Endothelial cell of umbilical vein (primary cell): Measurements from ENCODE around the gene ABHD4. TPM values are rescaled to one million over a fixed set of nuclear protein-coding genes. Genes with fewer than 3 reads are reported as not detected.

Source experiments
- BruUV-seq: library from RNA; stranded (reverse); fragments of 400-500 nt; replicated peaks from 2 replicates; lab custom pipeline; 2021; lab: Mats Ljungman, UMichigan
- CTCF ChIA-PET: fragments of 300-600, 350-600 bp; sonication (Branson Sonifier 250); formaldehyde crosslinking; loops from one replicate; lab custom pipeline; 2021; ENCODE audit warnings: antibody characterized with exemption, inconsistent platforms; lab: Charles Lee
- POLR2A ChIA-PET: fragments of 300-600, 350-600 bp; sonication (Branson Sonifier 250); formaldehyde crosslinking; loops from one replicate; lab custom pipeline; 2021; ENCODE audit warnings: antibody characterized with exemption, inconsistent platforms; lab: Charles Lee
- DNase-seq: peaks from one replicate; pipeline ENCODE4 v3.0.0-alpha.2; 2011; ENCODE audit warnings: low read depth, low spot score
- FAIRE-seq: peaks from 2 replicates; lab custom pipeline; 2011; peaks lifted over from hg19 to GRCh38; lab: Jason Lieb, UNC
- H2AFZ ChIP-seq: 2 replicates; pipeline ENCODE4 v1.6.0; 2012; ENCODE audit warnings: low read depth, low read length, control low read depth, inconsistent platforms
- H3K27ac ChIP-seq: 2 replicates; pipeline ENCODE4 v1.5.1; 2011; ENCODE audit warnings: low read depth, mild to moderate bottlenecking, control low read depth, low read length, moderate library complexity; ENCODE audit not compliant: insufficient read depth
- H3K27me3 ChIP-seq, 2 experiments: 2 replicates each; pipeline versions ENCODE4 v1.6.0 to v1.6.1; 2011; ENCODE audit warnings: low read length in 2 of 2, mixed read lengths in 1 of 2; ENCODE audit not compliant: control insufficient read depth in 2 of 2, insufficient read depth in 2 of 2
- H3K36me3 ChIP-seq, 2 experiments: 2 replicates in 1 of 2; 3 replicates in 1 of 2; pipeline ENCODE4 v1.5.1; 2011; ENCODE audit warnings: low read length in 2 of 2, mild to moderate bottlenecking in 1 of 2, moderate library complexity in 1 of 2; ENCODE audit not compliant: control insufficient read depth in 2 of 2, insufficient read depth in 2 of 2; ENCODE audit errors: extremely low read depth in 1 of 2
- H3K4me1 ChIP-seq: 3 replicates; pipeline ENCODE4 v1.5.1; 2011; ENCODE audit warnings: mild to moderate bottlenecking, low read length; ENCODE audit not compliant: control insufficient read depth, insufficient read depth; ENCODE audit errors: extremely low read depth
- H3K4me2 ChIP-seq: 2 replicates; pipeline ENCODE4 v1.6.1; 2011; ENCODE audit warnings: low read length, control low read depth, mixed read lengths; ENCODE audit not compliant: insufficient read depth
- H3K4me3 ChIP-seq, 3 experiments: fragments of 200-600 bp in 1 of 3; sonication (generic), shearing (Covaris generic) in 1 of 3; replicated peaks in 1 of 3; 2 replicates each; pipeline ENCODE4 v1.5.1; 2011 to 2016; ENCODE audit warnings: control low read depth in 3 of 3, low read length in 3 of 3, mild to moderate bottlenecking in 2 of 3, inconsistent platforms in 1 of 3, low read depth in 1 of 3, moderate library complexity in 1 of 3; ENCODE audit not compliant: insufficient read depth in 1 of 3
- H3K79me2 ChIP-seq: 2 replicates; pipeline ENCODE4 v1.6.0; 2012; ENCODE audit warnings: low read length, inconsistent platforms; ENCODE audit not compliant: control insufficient read depth, insufficient read depth
- H3K9ac ChIP-seq: replicated peaks from 2 replicates; pipeline ENCODE3; 2011; ENCODE audit warnings: low read length, control low read depth; ENCODE audit not compliant: insufficient read depth; ENCODE audit errors: extremely low read depth
- H3K9me1 ChIP-seq: replicated peaks from 3 replicates; pipeline ENCODE4 v1.6.0; 2011; ENCODE audit warnings: mild to moderate bottlenecking, low read length; ENCODE audit not compliant: control insufficient read depth, insufficient read depth; ENCODE audit errors: extremely low read depth
- H3K9me3 ChIP-seq: replicated peaks from 2 replicates; pipeline ENCODE4 v1.5.1; 2012; ENCODE audit warnings: low read length, inconsistent platforms; ENCODE audit not compliant: control insufficient read depth, insufficient read depth
- H4K20me1 ChIP-seq: replicated peaks from 2 replicates; pipeline ENCODE3; 2011; ENCODE audit warnings: mild to moderate bottlenecking, low read length; ENCODE audit not compliant: control insufficient read depth, insufficient read depth; ENCODE audit errors: extremely low read depth
- EZH2 ChIP-seq: IDR thresholded peaks from 2 replicates; pipeline ENCODE4 v1.6.1; 2012; ENCODE audit warnings: borderline replicate concordance, low read depth, mild to moderate bottlenecking, moderate library complexity, low read length, inconsistent platforms; ENCODE audit not compliant: severe bottlenecking
- FOS ChIP-seq: IDR thresholded peaks from 2 replicates; pipeline ENCODE4 v1.6.1; 2011; ENCODE audit warnings: mild to moderate bottlenecking, low read length, moderate library complexity, borderline replicate concordance; ENCODE audit not compliant: insufficient read depth
- GATA2 ChIP-seq: IDR thresholded peaks from 2 replicates; pipeline ENCODE4 v1.7.0; 2011; ENCODE audit warnings: low read depth, mild to moderate bottlenecking, moderate library complexity, mixed read lengths, low read length; ENCODE audit not compliant: insufficient read length, insufficient read depth
- JUN ChIP-seq: IDR thresholded peaks from 2 replicates; pipeline ENCODE4 v1.6.1; 2011; ENCODE audit warnings: borderline replicate concordance, low read depth; ENCODE audit not compliant: insufficient read length, insufficient read depth
- MYC ChIP-seq: IDR thresholded peaks from one replicate; pipeline ENCODE4 v1.6.1; 2011; ENCODE audit warnings: mild to moderate bottlenecking, low read depth, low read length
- POLR2A ChIP-seq: IDR thresholded peaks from 2 replicates; pipeline ENCODE4 v1.6.1; 2012; ENCODE audit warnings: low read depth, mild to moderate bottlenecking, control low read depth, low read length
- POLR2AphosphoS5 ChIP-seq: IDR thresholded peaks from 2 replicates; pipeline ENCODE4 v1.6.1; 2012; ENCODE audit warnings: low read depth, mild to moderate bottlenecking, control low read depth, low read length, moderate library complexity; ENCODE audit not compliant: insufficient read depth
- dilution Hi-C: fragments of 300-500 bp; cut with MboI; formaldehyde crosslinking; loops from one replicate; pipeline ENCODE4 v1.15.0; 2019; ENCODE audit warnings: low sequenced_read_pairs; ENCODE audit not compliant: extremely low pct_ligation_motif_present
- intact Hi-C: fragments of 100-400 bp; cut with micrococcal nuclease; formaldehyde crosslinking; loops from one replicate; pipeline ENCODE4 v1.10.0; 2022
- polyA plus RNA-seq, 4 experiments: library from polyadenylated mRNA; depleted of rRNA in 3 of 4; stranded (reverse) in 3 of 4; unstranded in 1 of 4; fragments of >200 nt; gene quantifications; 2 replicates each; pipeline versions ENCODE4 v1.2.1 to v1.2.3, GENCODE V29; 2011 to 2012; ENCODE audit warnings: missing spikeins in 1 of 4
- total RNA-seq: library from RNA; stranded (reverse); gene quantifications from 2 replicates; pipeline ENCODE4 v1.2.3, GENCODE V29; 2021
- TF ChIP-seq, protein P1 (sequence below), 2 donors: IDR thresholded peaks; 1 replicate in 1 of 2; 2 replicates in 1 of 2; pipeline ENCODE4 v1.5.1; 2011; ENCODE audit warnings: low read length in 2 of 2, mild to moderate bottlenecking in 2 of 2, moderate library complexity in 2 of 2, control low read depth in 1 of 2, inconsistent platforms in 1 of 2, low read depth in 1 of 2; ENCODE audit not compliant: insufficient read depth in 1 of 2; ENCODE audit errors: extremely low read depth in 1 of 2
- TF ChIP-seq, protein P2 (sequence below): IDR thresholded peaks from 2 replicates; pipeline ENCODE4 v1.6.1; 2011; ENCODE audit not compliant: insufficient read depth, insufficient read length

ABHD4 gene
- total and polyA plus RNA-seq, 2 donors (not counting 3 experiments of a cell fraction or from before 2014, with no cell fraction given): 34.8 to 45.5 TPM

DNA sequence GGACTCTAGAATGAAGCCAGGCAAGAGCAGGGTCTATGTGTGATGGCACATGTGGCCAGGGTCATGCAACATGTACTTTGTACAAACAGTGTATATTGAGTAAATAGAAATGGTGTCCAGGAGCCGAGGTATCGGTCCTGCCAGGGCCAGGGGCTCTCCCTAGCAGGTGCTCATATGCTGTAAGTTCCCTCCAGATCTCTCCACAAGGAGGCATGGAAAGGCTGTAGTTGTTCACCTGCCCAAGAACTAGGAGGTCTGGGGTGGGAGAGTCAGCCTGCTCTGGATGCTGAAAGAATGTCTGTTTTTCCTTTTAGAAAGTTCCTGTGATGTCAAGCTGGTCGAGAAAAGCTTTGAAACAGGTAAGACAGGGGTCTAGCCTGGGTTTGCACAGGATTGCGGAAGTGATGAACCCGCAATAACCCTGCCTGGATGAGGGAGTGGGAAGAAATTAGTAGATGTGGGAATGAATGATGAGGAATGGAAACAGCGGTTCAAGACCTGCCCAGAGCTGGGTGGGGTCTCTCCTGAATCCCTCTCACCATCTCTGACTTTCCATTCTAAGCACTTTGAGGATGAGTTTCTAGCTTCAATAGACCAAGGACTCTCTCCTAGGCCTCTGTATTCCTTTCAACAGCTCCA is 48.7 kb upstream of the ABHD4 start:
- POLR2A ChIA-PET: no interaction called here
- peak overlapping the region; percentile 14 for H3K9ac ChIP-seq

More for the DNA sequence above, 48.7 kb upstream of the ABHD4 start:
- no peak for DNase-seq
- Histone ChIP-seq H3K27ac (peak overlapping the region; percentile 81), H3K9me3 (no peaks in the 10 kb centered on the region), H3K27me3 (no peaks in the 10 kb centered on the region), H3K79me2 (no peaks in the 10 kb centered on the region), H4K20me1 (no peaks in the 10 kb centered on the region), H3K4me1 (peaks cover 48% of the 10 kb centered on the region), H3K4me2 (peak overlapping the region; percentile 19), H3K4me3 (no peak overlapping the region), H3K9me1 (no peaks in the 10 kb centered on the region), H2AFZ (no peak overlapping the region), H3K36me3 (no peaks in the 10 kb centered on the region)
- BruUV-seq: TSS peak; percentile 8
- dilution Hi-C loops (no loop called here), intact Hi-C loops (no loop called here)
- peak; percentile 35 for FAIRE-seq
- CTCF ChIA-PET: interaction anchor here (1.4 kb wide), 1 partner anchor 157 kb away, joined by 4 read pairs; no protein-coding TSS in a partner anchor
- TF ChIP-seq JUN: no peak
- no peak for TF ChIP-seq FOS
- TF ChIP-seq, protein P1, sequence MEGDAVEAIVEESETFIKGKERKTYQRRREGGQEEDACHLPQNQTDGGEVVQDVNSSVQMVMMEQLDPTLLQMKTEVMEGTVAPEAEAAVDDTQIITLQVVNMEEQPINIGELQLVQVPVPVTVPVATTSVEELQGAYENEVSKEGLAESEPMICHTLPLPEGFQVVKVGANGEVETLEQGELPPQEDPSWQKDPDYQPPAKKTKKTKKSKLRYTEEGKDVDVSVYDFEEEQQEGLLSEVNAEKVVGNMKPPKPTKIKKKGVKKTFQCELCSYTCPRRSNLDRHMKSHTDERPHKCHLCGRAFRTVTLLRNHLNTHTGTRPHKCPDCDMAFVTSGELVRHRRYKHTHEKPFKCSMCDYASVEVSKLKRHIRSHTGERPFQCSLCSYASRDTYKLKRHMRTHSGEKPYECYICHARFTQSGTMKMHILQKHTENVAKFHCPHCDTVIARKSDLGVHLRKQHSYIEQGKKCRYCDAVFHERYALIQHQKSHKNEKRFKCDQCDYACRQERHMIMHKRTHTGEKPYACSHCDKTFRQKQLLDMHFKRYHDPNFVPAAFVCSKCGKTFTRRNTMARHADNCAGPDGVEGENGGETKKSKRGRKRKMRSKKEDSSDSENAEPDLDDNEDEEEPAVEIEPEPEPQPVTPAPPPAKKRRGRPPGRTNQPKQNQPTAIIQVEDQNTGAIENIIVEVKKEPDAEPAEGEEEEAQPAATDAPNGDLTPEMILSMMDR (IDR thresholded peaks at IDR 0.05; ENCODE audit: extremely low read depth in 1 of 2, insufficient read depth in 1 of 2, low read depth in 1 of 2, low read length in 2 of 2): no peak
- TF ChIP-seq POLR2A: no peak
- TF ChIP-seq, protein P2, sequence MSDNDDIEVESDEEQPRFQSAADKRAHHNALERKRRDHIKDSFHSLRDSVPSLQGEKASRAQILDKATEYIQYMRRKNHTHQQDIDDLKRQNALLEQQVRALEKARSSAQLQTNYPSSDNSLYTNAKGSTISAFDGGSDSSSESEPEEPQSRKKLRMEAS: no peak
- no peak for TF ChIP-seq POLR2AphosphoS5
- TF ChIP-seq EZH2: no peak
- TF ChIP-seq GATA2: no peak
- TF ChIP-seq MYC: no peak
